B cell (primary cell): ENCODE data around the gene PARN.

Source experiments
- EZH2 ChIP-seq: IDR thresholded peaks from 2 replicates; pipeline ENCODE4 v1.6.1; 2012; ENCODE audit warnings: borderline replicate concordance, low read depth, mild to moderate bottlenecking, moderate library complexity, low read length; ENCODE audit not compliant: insufficient read depth, poor library complexity, severe bottlenecking
- TF ChIP-seq, protein P1 (sequence below): fragments of 200-600 bp; IDR thresholded peaks from one replicate; pipeline ENCODE4 v1.8.0; 2022; ENCODE audit warnings: antibody characterized with exemption, mild to moderate bottlenecking

DNA sequence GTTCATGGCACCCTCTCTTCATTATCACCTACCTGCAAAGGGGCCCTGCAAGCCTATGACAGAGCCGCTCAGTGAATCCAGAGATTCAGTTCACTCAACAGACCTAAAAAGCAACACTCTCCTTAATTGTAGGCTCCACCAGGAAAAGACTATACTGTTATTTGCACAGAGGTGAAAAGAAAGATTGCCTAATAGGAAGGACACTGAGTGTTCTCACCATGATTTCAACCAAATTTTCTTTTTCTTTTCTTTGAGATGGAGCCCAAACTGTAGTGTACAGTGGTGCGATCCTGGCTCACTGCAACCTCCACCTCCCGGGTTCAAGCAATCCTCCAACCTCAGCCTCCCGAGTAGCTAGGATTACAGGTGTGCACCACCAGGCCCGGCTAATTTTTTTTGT is 104.5 kb downstream of the PARN start:
- TF ChIP-seq, protein P1, sequence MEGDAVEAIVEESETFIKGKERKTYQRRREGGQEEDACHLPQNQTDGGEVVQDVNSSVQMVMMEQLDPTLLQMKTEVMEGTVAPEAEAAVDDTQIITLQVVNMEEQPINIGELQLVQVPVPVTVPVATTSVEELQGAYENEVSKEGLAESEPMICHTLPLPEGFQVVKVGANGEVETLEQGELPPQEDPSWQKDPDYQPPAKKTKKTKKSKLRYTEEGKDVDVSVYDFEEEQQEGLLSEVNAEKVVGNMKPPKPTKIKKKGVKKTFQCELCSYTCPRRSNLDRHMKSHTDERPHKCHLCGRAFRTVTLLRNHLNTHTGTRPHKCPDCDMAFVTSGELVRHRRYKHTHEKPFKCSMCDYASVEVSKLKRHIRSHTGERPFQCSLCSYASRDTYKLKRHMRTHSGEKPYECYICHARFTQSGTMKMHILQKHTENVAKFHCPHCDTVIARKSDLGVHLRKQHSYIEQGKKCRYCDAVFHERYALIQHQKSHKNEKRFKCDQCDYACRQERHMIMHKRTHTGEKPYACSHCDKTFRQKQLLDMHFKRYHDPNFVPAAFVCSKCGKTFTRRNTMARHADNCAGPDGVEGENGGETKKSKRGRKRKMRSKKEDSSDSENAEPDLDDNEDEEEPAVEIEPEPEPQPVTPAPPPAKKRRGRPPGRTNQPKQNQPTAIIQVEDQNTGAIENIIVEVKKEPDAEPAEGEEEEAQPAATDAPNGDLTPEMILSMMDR, result no peak
- TF ChIP-seq EZH2, result no peak
